HepG2 (cell line): ENCODE results near the gene ILKAP. TPM values are rescaled to one million over a fixed set of nuclear protein-coding genes. Genes with fewer than 3 reads are reported as not detected.
A peak's percentile ranks its signal among the peaks of the same experiment; 100 is the strongest.

ENCODE experiments used
- ATF7-NPFF ChIP-seq: sonication (generic); formaldehyde crosslinking; IDR thresholded peaks from 2 replicates; pipeline ENCODE4 v1.8.1; 2023; ENCODE audit warnings: mild to moderate bottlenecking, low read depth, missing genetic modification reagents, moderate library complexity
- CBX2 ChIP-seq, 2 experiments: fragments of 200-600 bp in 1 of 2; sonication (generic); formaldehyde crosslinking in 1 of 2; IDR thresholded peaks; 2 replicates each; pipeline versions ENCODE4 v1.7.0 to v1.8.1; 2018 to 2022; ENCODE audit warnings: low read depth in 2 of 2, low read length in 1 of 2, mild to moderate bottlenecking in 1 of 2, missing genetic modification reagents in 1 of 2
- ETV5 ChIP-seq: IDR thresholded peaks from 2 replicates; pipeline ENCODE4 v1.6.1; 2018; ENCODE audit warnings: missing biosample characterization, missing genetic modification reagents, inconsistent platforms, borderline replicate concordance
- FIP1L1 ChIP-seq: fragments of 200-400 bp; formaldehyde crosslinking; IDR thresholded peaks from 2 replicates; pipeline ENCODE4 v1.6.1; 2018; ENCODE audit warnings: low read depth, mild to moderate bottlenecking, low read length, moderate library complexity, borderline replicate concordance; ENCODE audit not compliant: insufficient read depth
- FOSL2 ChIP-seq: sonication (generic); formaldehyde crosslinking; IDR thresholded peaks from 2 replicates; pipeline ENCODE4 v1.4.0; 2020; ENCODE audit warnings: missing genetic modification reagents
- HDAC2 ChIP-seq: sonication (generic); formaldehyde crosslinking; IDR thresholded peaks from 2 replicates; pipeline ENCODE4 v1.4.0; 2020; ENCODE audit warnings: missing genetic modification reagents
- HNRNPH1 ChIP-seq: fragments of 200-400 bp; formaldehyde crosslinking; optimal IDR thresholded peaks from 2 replicates; pipeline ENCODE3; 2017; ENCODE audit warnings: mild to moderate bottlenecking, low read depth, low read length
- REPIN1 ChIP-seq: sonication (generic); formaldehyde crosslinking; IDR thresholded peaks from 2 replicates; pipeline ENCODE4 v1.8.0; 2022; ENCODE audit warnings: missing genetic modification reagents, low read depth, mild to moderate bottlenecking, borderline replicate concordance
- TARDBP ChIP-seq: sonication (generic); formaldehyde crosslinking; IDR thresholded peaks from 2 replicates; pipeline ENCODE4 v1.8.0; 2022; ENCODE audit warnings: mild to moderate bottlenecking, missing genetic modification reagents
- ZNF709 ChIP-seq: sonication (generic); formaldehyde crosslinking; IDR thresholded peaks from 2 replicates; pipeline ENCODE4 v1.5.0; 2020; ENCODE audit warnings: mild to moderate bottlenecking, missing genetic modification reagents
- polyA plus RNA-seq, 8 experiments: library from polyadenylated mRNA; depleted of rRNA in 3 of 8; stranded (reverse) in 7 of 8; unstranded in 1 of 8; fragments of >200 nt; fragmentation: Illumina TruSeq in 4 of 8; extraction: Trizol in 4 of 8; gene quantifications; 2 replicates each; pipeline versions ENCODE4 v1.2.1 to v1.2.3, GENCODE V29; 2011 to 2016; ENCODE audit warnings: low read depth in 4 of 8, missing spikeins in 1 of 8, mixed read lengths in 1 of 8; ENCODE audit not compliant: insufficient read depth in 1 of 8
- total RNA-seq, 5 experiments: library from RNA; depleted of rRNA; stranded (reverse); fragments of >200 nt; fragmentation: Illumina TruSeq; extraction: Trizol; gene quantifications; 2 replicates each; pipeline ENCODE4 v1.2.3, GENCODE V29; 2016; ENCODE audit warnings: low read depth in 1 of 5
- TF ChIP-seq, protein P1 (sequence below): sonication (generic); formaldehyde crosslinking; IDR thresholded peaks from 2 replicates; pipeline ENCODE4 v1.5.1; 2020; ENCODE audit warnings: mild to moderate bottlenecking, missing genetic modification reagents
- TF ChIP-seq, protein P2 (sequence below): sonication (generic); formaldehyde crosslinking; IDR thresholded peaks from 2 replicates; pipeline ENCODE4 v1.4.0; 2020; ENCODE audit warnings: missing genetic modification reagents
- TF ChIP-seq, protein P3 (sequence below): sonication (generic); formaldehyde crosslinking; IDR thresholded peaks from 2 replicates; pipeline ENCODE4 v1.4.0; 2020; ENCODE audit warnings: missing genetic modification reagents, borderline replicate concordance
- TF ChIP-seq, protein P4 (sequence below): IDR thresholded peaks from 2 replicates; pipeline ENCODE4 v1.6.1; 2016; ENCODE audit warnings: missing compliant biosample characterization, missing genetic modification reagents, borderline replicate concordance

Gene ILKAP
- total and polyA plus RNA-seq, 2 of the 13 experiments (the other 11 are each of a cell fraction or from before 2014, with no cell fraction given), result 29.6 to 33.1 TPM

DNA sequence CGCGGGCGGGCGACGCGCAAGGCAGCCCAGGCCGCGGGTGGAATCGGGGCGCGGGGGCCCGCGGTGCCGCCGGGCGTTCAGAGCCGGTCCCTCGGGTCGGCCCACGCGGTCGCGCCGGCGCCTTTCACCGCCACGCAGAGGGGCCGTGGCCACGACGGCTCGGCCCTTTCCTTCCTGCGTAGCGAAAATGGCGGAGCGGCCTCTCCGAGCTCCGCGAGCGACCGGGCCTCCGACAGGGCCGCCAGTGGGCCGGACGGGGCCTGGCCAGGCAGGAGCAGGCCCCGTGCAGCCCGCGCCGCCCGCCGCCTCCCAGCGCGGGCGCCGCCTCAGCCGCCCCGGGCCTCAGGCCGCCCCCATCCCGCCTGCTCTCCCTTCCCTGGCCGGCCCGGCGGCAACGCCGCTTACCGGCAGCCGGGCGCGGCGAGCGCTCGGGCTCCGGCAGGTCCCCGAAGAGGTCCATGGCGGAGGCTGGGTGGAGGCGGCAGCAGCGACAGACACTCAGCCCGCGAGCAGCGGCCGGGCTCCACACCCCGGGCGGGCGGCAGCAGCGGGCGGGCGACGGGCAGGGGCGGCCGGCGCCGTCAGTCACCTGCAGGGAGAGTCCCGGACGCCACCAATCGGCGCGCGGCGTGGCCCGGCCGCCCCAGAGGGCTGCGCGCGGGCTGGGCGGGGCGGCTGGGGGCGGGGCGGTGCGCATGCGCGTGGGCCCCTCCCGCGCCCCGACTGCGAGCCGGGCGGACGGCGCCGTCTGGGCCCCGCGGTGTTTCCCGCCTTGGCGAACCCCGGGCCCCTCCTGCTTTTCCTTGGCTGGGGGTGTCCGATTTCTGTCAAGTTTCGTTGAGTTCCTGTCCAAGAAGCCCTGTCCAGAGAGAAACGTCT, at the start of gene ILKAP (continued):
- TF ChIP-seq, protein P1, sequence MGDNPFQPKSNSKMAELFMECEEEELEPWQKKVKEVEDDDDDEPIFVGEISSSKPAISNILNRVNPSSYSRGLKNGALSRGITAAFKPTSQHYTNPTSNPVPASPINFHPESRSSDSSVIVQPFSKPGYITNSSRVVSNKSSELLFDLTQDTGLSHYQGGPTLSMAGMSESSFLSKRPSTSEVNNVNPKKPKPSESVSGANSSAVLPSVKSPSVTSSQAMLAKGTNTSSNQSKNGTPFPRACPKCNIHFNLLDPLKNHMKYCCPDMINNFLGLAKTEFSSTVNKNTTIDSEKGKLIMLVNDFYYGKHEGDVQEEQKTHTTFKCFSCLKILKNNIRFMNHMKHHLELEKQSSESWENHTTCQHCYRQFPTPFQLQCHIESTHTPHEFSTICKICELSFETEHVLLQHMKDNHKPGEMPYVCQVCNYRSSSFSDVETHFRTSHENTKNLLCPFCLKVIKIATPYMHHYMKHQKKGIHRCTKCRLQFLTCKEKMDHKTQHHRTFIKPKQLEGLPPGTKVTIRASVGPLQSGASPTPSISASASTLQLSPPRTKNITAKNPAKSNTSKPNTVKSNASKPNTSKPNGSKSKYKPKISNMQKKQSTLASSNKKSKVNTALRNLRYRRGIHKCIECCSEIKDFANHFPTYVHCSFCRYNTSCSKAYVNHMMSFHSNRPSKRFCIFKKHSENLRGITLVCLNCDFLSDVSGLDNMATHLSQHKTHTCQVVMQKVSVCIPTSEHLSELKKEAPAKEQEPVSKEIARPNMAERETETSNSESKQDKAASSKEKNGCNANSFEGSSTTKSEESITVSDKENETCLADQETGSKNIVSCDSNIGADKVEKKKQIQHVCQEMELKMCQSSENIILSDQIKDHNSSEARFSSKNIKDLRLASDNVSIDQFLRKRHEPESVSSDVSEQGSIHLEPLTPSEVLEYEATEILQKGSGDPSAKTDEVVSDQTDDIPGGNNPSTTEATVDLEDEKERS (CRISPR knock-in tag), result 0 out of 2 replicates have a peak, but pooled peaks have one; percentile 28
- TF ChIP-seq, protein P2, sequence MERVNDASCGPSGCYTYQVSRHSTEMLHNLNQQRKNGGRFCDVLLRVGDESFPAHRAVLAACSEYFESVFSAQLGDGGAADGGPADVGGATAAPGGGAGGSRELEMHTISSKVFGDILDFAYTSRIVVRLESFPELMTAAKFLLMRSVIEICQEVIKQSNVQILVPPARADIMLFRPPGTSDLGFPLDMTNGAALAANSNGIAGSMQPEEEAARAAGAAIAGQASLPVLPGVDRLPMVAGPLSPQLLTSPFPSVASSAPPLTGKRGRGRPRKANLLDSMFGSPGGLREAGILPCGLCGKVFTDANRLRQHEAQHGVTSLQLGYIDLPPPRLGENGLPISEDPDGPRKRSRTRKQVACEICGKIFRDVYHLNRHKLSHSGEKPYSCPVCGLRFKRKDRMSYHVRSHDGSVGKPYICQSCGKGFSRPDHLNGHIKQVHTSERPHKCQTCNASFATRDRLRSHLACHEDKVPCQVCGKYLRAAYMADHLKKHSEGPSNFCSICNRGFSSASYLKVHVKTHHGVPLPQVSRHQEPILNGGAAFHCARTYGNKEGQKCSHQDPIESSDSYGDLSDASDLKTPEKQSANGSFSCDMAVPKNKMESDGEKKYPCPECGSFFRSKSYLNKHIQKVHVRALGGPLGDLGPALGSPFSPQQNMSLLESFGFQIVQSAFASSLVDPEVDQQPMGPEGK (CRISPR knock-in tag), result peak; percentile 70
- TF ChIP-seq CBX2 (IDR thresholded peaks at IDR 0.05; ENCODE audit: low read depth, low read length) (no peak), CBX2 (CRISPR knock-in tag; IDR thresholded peaks at IDR 0.05; ENCODE audit: low read depth) (0 out of 2 replicates have a peak, but pooled peaks have one; percentile 16), FOSL2 (CRISPR knock-in tag) (no peak), TARDBP (CRISPR knock-in tag) (peak; percentile 52; the same call in 1 of the 2 replicates), ATF7-NPFF (CRISPR knock-in tag) (peak; percentile 58; the same call in 1 of the 2 replicates), HDAC2 (CRISPR knock-in tag) (no peak), ZNF709 (CRISPR knock-in tag) (peak; percentile 81), HNRNPH1 (no peak), FIP1L1 (no peak), REPIN1 (CRISPR knock-in tag) (peak; percentile 75; the same call in 1 of the 2 replicates), ETV5 (CRISPR knock-in tag) (no peak; the same call in 1 of the 2 replicates)
- TF ChIP-seq, protein P3, sequence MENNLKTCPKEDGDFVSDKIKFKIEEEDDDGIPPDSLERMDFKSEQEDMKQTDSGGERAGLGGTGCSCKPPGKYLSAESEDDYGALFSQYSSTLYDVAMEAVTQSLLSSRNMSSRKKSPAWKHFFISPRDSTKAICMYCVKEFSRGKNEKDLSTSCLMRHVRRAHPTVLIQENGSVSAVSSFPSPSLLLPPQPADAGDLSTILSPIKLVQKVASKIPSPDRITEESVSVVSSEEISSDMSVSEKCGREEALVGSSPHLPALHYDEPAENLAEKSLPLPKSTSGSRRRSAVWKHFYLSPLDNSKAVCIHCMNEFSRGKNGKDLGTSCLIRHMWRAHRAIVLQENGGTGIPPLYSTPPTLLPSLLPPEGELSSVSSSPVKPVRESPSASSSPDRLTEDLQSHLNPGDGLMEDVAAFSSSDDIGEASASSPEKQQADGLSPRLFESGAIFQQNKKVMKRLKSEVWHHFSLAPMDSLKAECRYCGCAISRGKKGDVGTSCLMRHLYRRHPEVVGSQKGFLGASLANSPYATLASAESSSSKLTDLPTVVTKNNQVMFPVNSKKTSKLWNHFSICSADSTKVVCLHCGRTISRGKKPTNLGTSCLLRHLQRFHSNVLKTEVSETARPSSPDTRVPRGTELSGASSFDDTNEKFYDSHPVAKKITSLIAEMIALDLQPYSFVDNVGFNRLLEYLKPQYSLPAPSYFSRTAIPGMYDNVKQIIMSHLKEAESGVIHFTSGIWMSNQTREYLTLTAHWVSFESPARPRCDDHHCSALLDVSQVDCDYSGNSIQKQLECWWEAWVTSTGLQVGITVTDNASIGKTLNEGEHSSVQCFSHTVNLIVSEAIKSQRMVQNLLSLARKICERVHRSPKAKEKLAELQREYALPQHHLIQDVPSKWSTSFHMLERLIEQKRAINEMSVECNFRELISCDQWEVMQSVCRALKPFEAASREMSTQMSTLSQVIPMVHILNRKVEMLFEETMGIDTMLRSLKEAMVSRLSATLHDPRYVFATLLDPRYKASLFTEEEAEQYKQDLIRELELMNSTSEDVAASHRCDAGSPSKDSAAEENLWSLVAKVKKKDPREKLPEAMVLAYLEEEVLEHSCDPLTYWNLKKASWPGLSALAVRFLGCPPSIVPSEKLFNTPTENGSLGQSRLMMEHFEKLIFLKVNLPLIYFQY (CRISPR knock-in tag), result peak; percentile 65; the same call in 1 of the 2 replicates
- TF ChIP-seq, protein P4, sequence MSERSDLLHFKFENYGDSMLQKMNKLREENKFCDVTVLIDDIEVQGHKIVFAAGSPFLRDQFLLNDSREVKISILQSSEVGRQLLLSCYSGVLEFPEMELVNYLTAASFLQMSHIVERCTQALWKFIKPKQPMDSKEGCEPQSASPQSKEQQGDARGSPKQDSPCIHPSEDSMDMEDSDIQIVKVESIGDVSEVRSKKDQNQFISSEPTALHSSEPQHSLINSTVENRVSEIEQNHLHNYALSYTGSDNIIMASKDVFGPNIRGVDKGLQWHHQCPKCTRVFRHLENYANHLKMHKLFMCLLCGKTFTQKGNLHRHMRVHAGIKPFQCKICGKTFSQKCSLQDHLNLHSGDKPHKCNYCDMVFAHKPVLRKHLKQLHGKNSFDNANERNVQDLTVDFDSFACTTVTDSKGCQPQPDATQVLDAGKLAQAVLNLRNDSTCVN (CRISPR knock-in tag), result no peak; the same call in 1 of the 2 replicates
